ENCODE results near the gene MEGF11.

MEGF11 gene

GRCh38 chr15:66212563-66212921 lies 41.0 kb downstream of the MEGF11 start:
- TF ChIP-seq CTCF (IDR thresholded peaks at IDR 0.05; ENCODE audit: extremely low read depth, missing control alignments), result no peak
- no peak for DNase-seq (ENCODE audit: low spot score)

DNA sequence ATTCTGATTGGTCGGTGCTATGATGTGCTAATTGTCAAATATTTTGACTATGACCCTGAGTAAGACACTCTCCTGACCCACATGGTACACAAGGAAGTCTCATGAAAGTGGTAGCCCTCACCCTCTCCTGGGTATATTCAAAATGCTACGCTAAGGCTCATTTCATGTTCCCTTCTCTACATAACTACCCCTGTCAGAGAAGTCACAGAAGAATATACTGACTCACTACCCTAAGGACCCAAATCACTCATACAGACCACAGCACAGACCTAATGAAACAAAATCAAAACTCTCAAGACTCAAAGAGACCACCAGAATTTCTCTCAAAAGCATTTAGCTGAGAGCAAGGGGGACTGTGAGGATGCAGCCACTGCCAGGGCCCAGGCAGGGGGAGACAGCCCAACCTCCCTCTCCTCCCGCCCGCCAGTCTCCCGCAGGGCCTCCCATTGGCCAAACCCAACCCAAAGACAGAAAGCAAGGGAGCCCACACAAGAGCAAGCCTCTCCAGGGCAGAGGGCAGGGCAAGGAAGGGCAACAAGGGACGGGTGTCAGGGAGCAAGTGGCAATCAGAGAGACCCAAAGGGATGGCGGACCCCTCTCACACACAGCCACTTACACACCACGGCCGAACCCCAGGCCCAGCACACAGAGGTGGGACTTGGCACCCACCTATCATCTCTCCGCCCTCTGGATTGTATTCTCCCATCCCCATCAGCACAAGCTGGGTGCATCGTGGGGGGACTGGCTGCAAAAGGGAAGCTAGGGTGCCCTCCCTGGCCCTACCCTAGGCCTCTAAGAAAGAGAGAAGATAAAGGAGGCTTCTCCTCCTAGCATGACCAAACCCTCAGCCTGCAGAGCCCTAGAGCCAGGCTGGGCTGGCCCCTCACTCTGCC lies 41.6 kb downstream of the MEGF11 start:
- TF ChIP-seq CTCF (IDR thresholded peaks at IDR 0.05; ENCODE audit: extremely low read depth, missing control alignments), result no peak
- no peak for DNase-seq (ENCODE audit: low spot score)

- DNase-seq (ENCODE audit: low spot score), result no peak
- TF ChIP-seq CTCF (IDR thresholded peaks at IDR 0.05; ENCODE audit: extremely low read depth, missing control alignments), result no peak
Observed at GRCh38 chr15:66210684-66211083, 42.9 kb downstream of the MEGF11 start.

DNA sequence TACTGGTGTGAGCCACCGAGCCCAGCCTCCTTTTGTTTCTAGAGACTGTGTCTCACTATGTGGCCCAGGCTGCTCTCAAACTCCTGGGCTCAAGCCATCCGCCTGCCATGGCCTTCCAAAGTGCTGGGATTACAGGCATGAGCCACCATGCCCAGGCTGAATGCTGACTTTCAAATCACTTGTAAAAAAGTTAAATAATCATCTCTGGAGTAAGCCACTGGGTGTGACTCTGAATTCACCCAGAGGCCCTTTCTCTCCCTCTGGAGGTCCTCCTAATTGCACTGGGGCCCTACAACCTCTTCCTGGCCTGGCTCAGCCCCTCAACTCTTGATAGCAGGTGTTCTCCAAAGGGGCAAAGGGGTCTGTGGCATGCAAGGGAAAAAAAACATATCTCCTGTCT lies 54.8 kb downstream of the MEGF11 start:
- TF ChIP-seq CTCF (IDR thresholded peaks at IDR 0.05; ENCODE audit: extremely low read depth, missing control alignments), result no peak
- DNase-seq (ENCODE audit: low spot score), result no peak

GRCh38 chr15:66196602-66197001 lies 56.9 kb downstream of the MEGF11 start:
- DNase-seq (ENCODE audit: low spot score), result no peak
- no peak for TF ChIP-seq CTCF (IDR thresholded peaks at IDR 0.05; ENCODE audit: extremely low read depth, missing control alignments)

DNA sequence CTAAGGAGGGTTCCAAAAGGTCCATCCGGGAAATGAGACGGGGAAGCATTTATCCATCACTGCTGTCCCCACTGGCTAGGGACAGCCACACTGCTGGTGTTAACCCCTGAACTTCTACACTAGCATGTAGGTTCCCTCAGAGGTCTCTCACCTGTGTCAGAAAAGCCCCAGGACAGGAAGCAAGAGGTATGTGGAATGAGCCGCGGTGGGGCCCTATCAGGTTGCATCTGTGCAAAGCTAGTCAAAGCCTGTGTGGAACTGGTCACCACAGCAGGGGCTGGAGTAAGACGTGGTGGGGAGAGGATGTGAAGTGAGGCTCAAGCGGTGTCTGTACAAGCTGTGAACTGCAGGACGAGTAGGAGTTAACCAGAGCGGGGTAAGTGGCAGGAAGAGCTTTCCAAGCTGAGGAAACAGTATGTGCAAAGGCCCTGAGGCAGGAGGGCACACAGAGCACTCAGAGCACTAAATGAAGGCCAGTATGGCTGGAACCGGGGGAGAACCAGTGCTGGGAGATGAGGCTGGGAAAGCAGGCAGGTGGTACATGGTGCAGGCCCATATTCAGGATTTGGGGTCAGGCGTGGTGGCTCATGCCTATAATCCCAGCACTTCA lies 57.8 kb downstream of the MEGF11 start:
- TF ChIP-seq CTCF (IDR thresholded peaks at IDR 0.05; ENCODE audit: extremely low read depth, missing control alignments), result no peak
- no peak for DNase-seq (ENCODE audit: low spot score)

- DNase-seq (ENCODE audit: low spot score), result no peak
- TF ChIP-seq CTCF (IDR thresholded peaks at IDR 0.05; ENCODE audit: extremely low read depth, missing control alignments), result no peak
Observed at GRCh38 chr15:66193066-66193465, 60.5 kb downstream of the MEGF11 start.

Measured in GM20000 (cell line).